Endothelial cell of umbilical vein (primary cell): Measurements from ENCODE around the gene PTGDR.

ENCODE experiments used
- JUN ChIP-seq: IDR thresholded peaks from 2 replicates; pipeline ENCODE4 v1.6.1; 2011; ENCODE audit warnings: borderline replicate concordance, low read depth; ENCODE audit not compliant: insufficient read length, insufficient read depth
- POLR2AphosphoS5 ChIP-seq: IDR thresholded peaks from 2 replicates; pipeline ENCODE4 v1.6.1; 2012; ENCODE audit warnings: low read depth, mild to moderate bottlenecking, control low read depth, low read length, moderate library complexity; ENCODE audit not compliant: insufficient read depth
- TF ChIP-seq, protein P1 (sequence below), 2 donors: IDR thresholded peaks; 1 replicate in 1 of 2; 2 replicates in 1 of 2; pipeline ENCODE4 v1.5.1; 2011; ENCODE audit warnings: low read length in 2 of 2, mild to moderate bottlenecking in 2 of 2, moderate library complexity in 2 of 2, control low read depth in 1 of 2, inconsistent platforms in 1 of 2, low read depth in 1 of 2; ENCODE audit not compliant: insufficient read depth in 1 of 2; ENCODE audit errors: extremely low read depth in 1 of 2
- TF ChIP-seq, protein P2 (sequence below): IDR thresholded peaks from 2 replicates; pipeline ENCODE4 v1.6.1; 2011; ENCODE audit not compliant: insufficient read depth, insufficient read length

DNA sequence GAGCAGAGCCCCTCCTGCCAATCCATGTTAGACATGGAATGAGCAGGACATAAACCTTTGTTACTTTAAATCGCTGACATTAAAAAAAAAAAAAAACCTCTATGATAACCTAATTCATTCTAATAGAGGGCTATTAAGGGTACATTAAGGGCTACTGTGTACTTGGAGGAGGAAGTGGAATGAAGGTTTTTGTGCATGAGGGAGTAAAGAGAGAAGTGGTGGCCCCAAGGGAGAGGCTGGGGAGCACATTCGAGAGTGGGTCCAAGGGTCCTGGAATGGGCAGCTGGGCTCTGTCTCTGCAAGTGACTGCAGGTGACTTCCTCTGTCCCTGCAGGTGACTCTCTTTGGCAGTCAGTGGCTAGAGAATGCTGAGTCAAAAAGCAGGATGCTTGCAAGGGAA, 32.1 kb upstream of the PTGDR start:
- TF ChIP-seq JUN (no peak), POLR2AphosphoS5 (no peak)
- TF ChIP-seq, protein P1, sequence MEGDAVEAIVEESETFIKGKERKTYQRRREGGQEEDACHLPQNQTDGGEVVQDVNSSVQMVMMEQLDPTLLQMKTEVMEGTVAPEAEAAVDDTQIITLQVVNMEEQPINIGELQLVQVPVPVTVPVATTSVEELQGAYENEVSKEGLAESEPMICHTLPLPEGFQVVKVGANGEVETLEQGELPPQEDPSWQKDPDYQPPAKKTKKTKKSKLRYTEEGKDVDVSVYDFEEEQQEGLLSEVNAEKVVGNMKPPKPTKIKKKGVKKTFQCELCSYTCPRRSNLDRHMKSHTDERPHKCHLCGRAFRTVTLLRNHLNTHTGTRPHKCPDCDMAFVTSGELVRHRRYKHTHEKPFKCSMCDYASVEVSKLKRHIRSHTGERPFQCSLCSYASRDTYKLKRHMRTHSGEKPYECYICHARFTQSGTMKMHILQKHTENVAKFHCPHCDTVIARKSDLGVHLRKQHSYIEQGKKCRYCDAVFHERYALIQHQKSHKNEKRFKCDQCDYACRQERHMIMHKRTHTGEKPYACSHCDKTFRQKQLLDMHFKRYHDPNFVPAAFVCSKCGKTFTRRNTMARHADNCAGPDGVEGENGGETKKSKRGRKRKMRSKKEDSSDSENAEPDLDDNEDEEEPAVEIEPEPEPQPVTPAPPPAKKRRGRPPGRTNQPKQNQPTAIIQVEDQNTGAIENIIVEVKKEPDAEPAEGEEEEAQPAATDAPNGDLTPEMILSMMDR (IDR thresholded peaks at IDR 0.05; ENCODE audit: extremely low read depth in 1 of 2, insufficient read depth in 1 of 2, low read depth in 1 of 2, low read length in 2 of 2): no peak
- TF ChIP-seq, protein P2, sequence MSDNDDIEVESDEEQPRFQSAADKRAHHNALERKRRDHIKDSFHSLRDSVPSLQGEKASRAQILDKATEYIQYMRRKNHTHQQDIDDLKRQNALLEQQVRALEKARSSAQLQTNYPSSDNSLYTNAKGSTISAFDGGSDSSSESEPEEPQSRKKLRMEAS: no peak
